K562 (cell line): Measurements from ENCODE around the gene BCAN. TPM values are rescaled to one million over a fixed set of nuclear protein-coding genes. Genes with fewer than 3 reads are reported as not detected.

Experiments
- ATAC-seq: fragments of 200-7000 bp; cut with Tn5 transposase; 3 replicates; pipeline ENCODE4 v1.9.1; 2020; ENCODE audit warnings: moderate library complexity
- BruUV-seq: library from RNA; stranded (reverse); fragments of 400-500 nt; replicated peaks from 2 replicates; lab custom pipeline; 2021; lab: Mats Ljungman, UMichigan
- CTCF ChIA-PET: fragments of 300-600 bp; formaldehyde crosslinking; extraction: SDS; loops from one replicate; lab custom pipeline; 2021; ENCODE audit warnings: low intra/inter-chr PET ratio; lab: Yijun Ruan, JAX
- POLR2A ChIA-PET: fragments of 300-600, 350-650 bp; sonication (Branson Sonifier 250); formaldehyde crosslinking; extraction: SDS; loops from one replicate; lab custom pipeline; 2021; ENCODE audit warnings: antibody characterized with exemption, inconsistent platforms; lab: Yijun Ruan, JAX
- DNase-seq, 4 experiments: peaks; one replicate each; pipeline versions ENCODE4 v3.0.0 to v3.0.0-alpha.2; 2011 to 2018; ENCODE audit warnings: low spot score in 3 of 4, mixed read lengths in 3 of 4; ENCODE audit errors: extremely low read depth in 1 of 4
- FAIRE-seq: peaks from 2 replicates; lab custom pipeline; 2011; peaks lifted over from hg19 to GRCh38; lab: Jason Lieb, UNC
- H2AFZ ChIP-seq: 2 replicates; pipeline ENCODE4 v1.6.0; 2011; ENCODE audit warnings: low read depth, low read length, control low read depth, inconsistent platforms
- H3K27ac ChIP-seq: fragments of 200-600 bp; 3 replicates; pipeline ENCODE4 v1.8.0; 2011; ENCODE audit warnings: low read depth, mild to moderate bottlenecking, control low read depth, inconsistent platforms, low read length, moderate library complexity, mixed read lengths; ENCODE audit errors: extremely low read depth
- H3K27me3 ChIP-seq, 2 experiments: fragments of 300-600 bp in 1 of 2; 2 replicates in 1 of 2; 3 replicates in 1 of 2; pipeline versions ENCODE4 v1.6.0 to v1.8.0; 2011; ENCODE audit warnings: inconsistent platforms in 2 of 2, low read length in 2 of 2, mild to moderate bottlenecking in 1 of 2, mixed read lengths in 1 of 2, moderate library complexity in 1 of 2; ENCODE audit not compliant: control insufficient read depth in 2 of 2, insufficient read depth in 2 of 2
- H3K36me3 ChIP-seq: fragments of 300-600 bp; 3 replicates; pipeline ENCODE4 v1.8.0; 2011; ENCODE audit warnings: mild to moderate bottlenecking, low read length, inconsistent platforms; ENCODE audit not compliant: control insufficient read depth, insufficient read depth
- H3K4me1 ChIP-seq, 2 experiments: fragments of 200-600 bp in 1 of 2; replicated peaks in 1 of 2; 2 replicates in 1 of 2; 3 replicates in 1 of 2; pipeline versions ENCODE4 v1.5.1 to v1.8.0; 2011; ENCODE audit warnings: inconsistent platforms in 2 of 2, low read length in 2 of 2, mild to moderate bottlenecking in 1 of 2, mixed read lengths in 1 of 2, moderate library complexity in 1 of 2; ENCODE audit not compliant: control insufficient read depth in 2 of 2, insufficient read depth in 2 of 2
- H3K4me2 ChIP-seq: 2 replicates; pipeline ENCODE4 v1.6.1; 2011; ENCODE audit warnings: low read length, control low read depth, inconsistent platforms, mixed read lengths; ENCODE audit not compliant: insufficient read depth
- H3K4me3 ChIP-seq: fragments of 200-600 bp; sonication (generic), shearing (Covaris generic); 2 replicates; pipeline ENCODE4 v1.5.1; 2016; ENCODE audit warnings: control low read depth, inconsistent platforms
- H3K79me2 ChIP-seq: fragments of 200-600 bp; 3 replicates; pipeline ENCODE4 v1.8.0; 2011; ENCODE audit warnings: low read length, inconsistent platforms; ENCODE audit not compliant: control insufficient read depth, insufficient read depth
- H3K9ac ChIP-seq, 2 experiments: 2 replicates each; pipeline versions ENCODE4 v1.6.0 to v1.6.1; 2011; ENCODE audit warnings: low read depth in 2 of 2, low read length in 2 of 2, control low read depth in 1 of 2, inconsistent platforms in 1 of 2, mild to moderate bottlenecking in 1 of 2, mixed read lengths in 1 of 2; ENCODE audit not compliant: insufficient read depth in 1 of 2
- H3K9me1 ChIP-seq: one replicate; pipeline ENCODE4 v1.6.0; 2011; ENCODE audit warnings: inconsistent platforms, mild to moderate bottlenecking, low read length, moderate library complexity; ENCODE audit not compliant: control insufficient read depth, insufficient read depth
- H3K9me3 ChIP-seq: replicated peaks from 2 replicates; pipeline ENCODE4 v1.5.1; 2011; ENCODE audit warnings: low read depth, low read length, inconsistent platforms; ENCODE audit not compliant: control insufficient read depth, insufficient read depth
- H4K20me1 ChIP-seq: replicated peaks from 2 replicates; pipeline ENCODE4 v1.6.1; 2011; ENCODE audit warnings: low read length, inconsistent platforms, mixed read lengths; ENCODE audit not compliant: control insufficient read depth, insufficient read depth
- DEAF1 ChIP-seq: fragments of 450-650 bp; formaldehyde crosslinking; IDR thresholded peaks from 2 replicates; pipeline ENCODE4 v1.4.0; 2020; ENCODE audit warnings: mild to moderate bottlenecking, moderate library complexity
- EZH2 ChIP-seq: IDR thresholded peaks from 2 replicates; pipeline ENCODE4 v1.6.1; 2012; ENCODE audit warnings: low read depth, mild to moderate bottlenecking, inconsistent platforms, low read length, borderline replicate concordance
- HES1 ChIP-seq: fragments of 450-650 bp; IDR thresholded peaks from 2 replicates; pipeline ENCODE4 v1.6.1; 2016; ENCODE audit warnings: low read depth, mild to moderate bottlenecking, moderate library complexity
- MIER1 ChIP-seq: fragments of 450-650 bp; IDR thresholded peaks from 2 replicates; pipeline ENCODE4 v1.6.1; 2016; ENCODE audit warnings: antibody characterized with exemption, mild to moderate bottlenecking, low read depth
- NCOA4 ChIP-seq: fragments of 450-650 bp; IDR thresholded peaks from 2 replicates; pipeline ENCODE4 v1.6.1; 2018; ENCODE audit warnings: mild to moderate bottlenecking; ENCODE audit not compliant: partially characterized antibody
- OTX1 ChIP-seq: fragments of 450-650 bp; formaldehyde crosslinking; IDR thresholded peaks from 2 replicates; pipeline ENCODE4 v1.4.0; 2022; ENCODE audit warnings: mild to moderate bottlenecking
- SIX5 ChIP-seq, 2 experiments: IDR thresholded peaks; 2 replicates each; pipeline ENCODE4 v1.6.1; 2011; ENCODE audit warnings: low read length in 2 of 2, borderline replicate concordance in 1 of 2, low read depth in 1 of 2, mild to moderate bottlenecking in 1 of 2, moderate library complexity in 1 of 2; ENCODE audit not compliant: insufficient read depth in 1 of 2
- STAT5B ChIP-seq: fragments of 250-450 bp; sonication (Bioruptor Pico); IDR thresholded peaks from 2 replicates; pipeline ENCODE4 v1.8.0; 2021; ENCODE audit warnings: mild to moderate bottlenecking, inconsistent platforms
- TFAP4 ChIP-seq: sonication (generic); formaldehyde crosslinking; IDR thresholded peaks from 2 replicates; pipeline ENCODE4 v1.8.0; 2022; ENCODE audit warnings: missing genetic modification reagents, mild to moderate bottlenecking, moderate library complexity, borderline replicate concordance
- ZBED1 ChIP-seq: IDR thresholded peaks from 2 replicates; pipeline ENCODE4 v1.6.1; 2014
- WGBS: fragments of 100-300 bp; shearing (Covaris generic); methylation state at CpG from one replicate; pipeline ENCODE4 v1.1.6; 2016; ENCODE audit warnings: low coverage, mixed read lengths; ENCODE audit not compliant: insufficient coverage; ENCODE audit errors: missing lambda C conversion rate; 5-methylcytosine and 5-hydroxymethylcytosine counted together
- in situ Hi-C: fragments of 300-500 bp; cut with MboI; formaldehyde crosslinking; loops from 4 replicates; pipeline ENCODE4 v1.15.0; 2018; ENCODE audit warnings: inconsistent platforms, mixed read lengths
- intact Hi-C: fragments of 100-400 bp; cut with micrococcal nuclease; formaldehyde crosslinking; loops from 2 replicates; pipeline ENCODE4 v1.14.2; 2022
- polyA plus RNA-seq, 8 experiments: library from polyadenylated mRNA; depleted of rRNA in 4 of 8; stranded (reverse) in 5 of 8; unstranded in 3 of 8; fragments of >200 nt; fragmentation: Nextera tagmentation in 2 of 8; fragmentation: Illumina TruSeq in 1 of 8; extraction: Ambion mirVana in 2 of 8; extraction: Trizol in 1 of 8; gene quantifications; 2 replicates each; pipeline versions ENCODE4 v1.2.1 to v1.2.3, GENCODE V29; 2011 to 2014; ENCODE audit warnings: inconsistent platforms in 1 of 8, missing spikeins in 1 of 8
- total RNA-seq, 7 experiments: library from RNA; depleted of rRNA in 6 of 7; stranded (reverse); fragments of >200 nt in 6 of 7; fragmentation: Illumina TruSeq in 2 of 7; extraction: Trizol in 2 of 7; gene quantifications; 2 replicates each; pipeline versions ENCODE4 v1.2.1 to v1.2.3, GENCODE V29; 2011 to 2021; ENCODE audit warnings: low replicate concordance in 1 of 7
- TF ChIP-seq, protein P1 (sequence below): fragments of 450-650 bp; IDR thresholded peaks from 2 replicates; pipeline ENCODE4 v1.6.1; 2016

The BCAN gene
- total and polyA plus RNA-seq, 9 of the 15 experiments (the other 6 are each of a cell fraction or from before 2014, with no cell fraction given) = 0.04 to 0.33 (median 0.14) TPM; not detected in 5

DNA sequence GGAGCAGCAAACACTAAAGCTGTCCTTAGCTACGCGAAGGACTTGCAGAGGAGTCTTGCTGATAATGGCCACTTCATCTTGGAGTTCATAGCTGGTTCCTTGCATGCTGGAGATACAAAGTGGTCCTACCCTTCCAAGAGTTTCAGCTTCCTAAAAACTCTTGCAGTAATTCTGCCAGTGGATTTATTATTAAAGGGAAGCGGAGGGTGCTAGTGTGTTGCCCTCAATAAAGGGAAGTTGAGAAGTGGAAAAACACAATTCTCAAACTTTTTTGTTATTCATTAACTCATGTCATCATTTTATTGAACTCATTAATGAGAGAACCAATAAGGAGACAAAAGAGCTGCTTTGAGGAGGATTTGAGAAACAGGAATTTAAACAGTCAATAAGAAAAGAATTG, 29.3 kb upstream of the BCAN start:
- intact Hi-C loops = no loop called here
- no TSS peak for BruUV-seq
- ATAC-seq = no peak

More for the DNA sequence above, 29.3 kb upstream of the BCAN start:
- ChIA-PET CTCF (interaction anchor here (0.6 kb wide), 2 partner anchors 221 to 304 kb away, joined by 3 read pairs; no protein-coding TSS in a partner anchor), POLR2A (interaction anchor here (0.7 to 1.3 kb wide), 7 partner anchors 12 to 173 kb away, joined by 3 to 7 read pairs (median 3); partner anchors contain the start of gene NAXE)
- Histone ChIP-seq H3K27me3 (no peaks in the 10 kb centered on the region), H3K79me2 (no peaks in the 10 kb centered on the region), H3K4me1 (peaks cover 16 to 19% of the 10 kb centered on the region in 2 experiments), H3K4me2 (no peak overlapping the region), H3K9me3 (no peaks in the 10 kb centered on the region), H3K27ac (no peak overlapping the region), H3K9me1 (no peaks in the 10 kb centered on the region), H4K20me1 (no peaks in the 10 kb centered on the region), H3K4me3 (no peak overlapping the region), H3K36me3 (no peaks in the 10 kb centered on the region), H3K9ac (no peak overlapping the region), H2AFZ (no peak overlapping the region)
- in situ Hi-C loops = no loop called here
- WGBS = 26% methylated on average over 3 of the region's 3 CpGs
- TF ChIP-seq OTX1 (CRISPR knock-in tag) (no peak), EZH2 (no peak), NCOA4 (no peak), TFAP4 (CRISPR knock-in tag) (no peak), MIER1 (no peak), DEAF1 (no peak), HES1 (no peak), ZBED1 (no peak), SIX5 (IDR thresholded peaks at IDR 0.05; ENCODE audit: borderline replicate concordance in 1 of 2, insufficient read depth in 1 of 2, low read depth in 1 of 2, low read length in 2 of 2) (no peak), STAT5B (CRISPR knock-in tag) (no peak)
- TF ChIP-seq, protein P1, sequence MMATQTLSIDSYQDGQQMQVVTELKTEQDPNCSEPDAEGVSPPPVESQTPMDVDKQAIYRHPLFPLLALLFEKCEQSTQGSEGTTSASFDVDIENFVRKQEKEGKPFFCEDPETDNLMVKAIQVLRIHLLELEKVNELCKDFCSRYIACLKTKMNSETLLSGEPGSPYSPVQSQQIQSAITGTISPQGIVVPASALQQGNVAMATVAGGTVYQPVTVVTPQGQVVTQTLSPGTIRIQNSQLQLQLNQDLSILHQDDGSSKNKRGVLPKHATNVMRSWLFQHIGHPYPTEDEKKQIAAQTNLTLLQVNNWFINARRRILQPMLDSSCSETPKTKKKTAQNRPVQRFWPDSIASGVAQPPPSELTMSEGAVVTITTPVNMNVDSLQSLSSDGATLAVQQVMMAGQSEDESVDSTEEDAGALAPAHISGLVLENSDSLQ = no peak
- FAIRE-seq = no peak
- DNase-seq = no peak
